AG09319 (cell line): ENCODE results near the gene NR2E3.

Experiments used
- DNase-seq: peaks from one replicate; pipeline ENCODE4 v3.0.0-alpha.2; 2010; ENCODE audit warnings: low read depth; ENCODE audit errors: extremely low read depth
- TF ChIP-seq, protein P1 (sequence below): IDR thresholded peaks from 2 replicates; pipeline ENCODE4 v1.5.1; 2011; ENCODE audit warnings: low read depth, mild to moderate bottlenecking, inconsistent platforms, low read length, moderate library complexity

Gene NR2E3

DNA sequence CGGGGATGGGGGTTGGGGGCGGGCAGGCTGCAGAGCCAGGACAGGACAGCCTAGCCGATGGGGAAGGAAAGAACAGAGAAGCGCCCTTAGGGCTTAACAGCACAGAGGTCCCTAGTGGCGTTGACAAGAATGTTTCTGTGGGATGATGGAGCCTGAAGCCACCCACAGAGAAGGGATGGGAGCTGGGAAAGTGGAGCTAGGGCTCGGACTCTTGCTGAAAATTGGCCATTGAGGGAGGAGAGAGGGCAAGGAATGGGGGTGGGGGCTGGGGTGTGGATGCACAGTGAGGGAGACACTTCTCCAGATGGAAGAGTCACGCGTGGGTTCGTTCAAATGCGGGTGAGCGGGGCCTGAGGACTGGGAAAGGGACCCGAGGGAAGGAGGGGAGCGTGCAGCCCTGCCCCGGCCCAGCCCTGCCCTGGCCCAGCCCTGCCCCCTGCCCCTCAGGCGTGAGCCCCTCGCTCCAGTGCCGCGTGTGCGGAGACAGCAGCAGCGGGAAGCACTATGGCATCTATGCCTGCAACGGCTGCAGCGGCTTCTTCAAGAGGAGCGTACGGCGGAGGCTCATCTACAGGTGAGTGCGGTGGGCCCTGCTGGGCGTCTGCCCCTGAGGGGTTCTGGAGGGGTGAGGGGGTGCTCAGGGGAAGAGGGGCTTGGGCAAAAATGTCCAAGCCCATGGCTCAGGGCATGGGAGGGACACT is 832 bp downstream of the NR2E3 start:
- TF ChIP-seq, protein P1, sequence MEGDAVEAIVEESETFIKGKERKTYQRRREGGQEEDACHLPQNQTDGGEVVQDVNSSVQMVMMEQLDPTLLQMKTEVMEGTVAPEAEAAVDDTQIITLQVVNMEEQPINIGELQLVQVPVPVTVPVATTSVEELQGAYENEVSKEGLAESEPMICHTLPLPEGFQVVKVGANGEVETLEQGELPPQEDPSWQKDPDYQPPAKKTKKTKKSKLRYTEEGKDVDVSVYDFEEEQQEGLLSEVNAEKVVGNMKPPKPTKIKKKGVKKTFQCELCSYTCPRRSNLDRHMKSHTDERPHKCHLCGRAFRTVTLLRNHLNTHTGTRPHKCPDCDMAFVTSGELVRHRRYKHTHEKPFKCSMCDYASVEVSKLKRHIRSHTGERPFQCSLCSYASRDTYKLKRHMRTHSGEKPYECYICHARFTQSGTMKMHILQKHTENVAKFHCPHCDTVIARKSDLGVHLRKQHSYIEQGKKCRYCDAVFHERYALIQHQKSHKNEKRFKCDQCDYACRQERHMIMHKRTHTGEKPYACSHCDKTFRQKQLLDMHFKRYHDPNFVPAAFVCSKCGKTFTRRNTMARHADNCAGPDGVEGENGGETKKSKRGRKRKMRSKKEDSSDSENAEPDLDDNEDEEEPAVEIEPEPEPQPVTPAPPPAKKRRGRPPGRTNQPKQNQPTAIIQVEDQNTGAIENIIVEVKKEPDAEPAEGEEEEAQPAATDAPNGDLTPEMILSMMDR = no peak
- DNase-seq = no peak

DNA sequence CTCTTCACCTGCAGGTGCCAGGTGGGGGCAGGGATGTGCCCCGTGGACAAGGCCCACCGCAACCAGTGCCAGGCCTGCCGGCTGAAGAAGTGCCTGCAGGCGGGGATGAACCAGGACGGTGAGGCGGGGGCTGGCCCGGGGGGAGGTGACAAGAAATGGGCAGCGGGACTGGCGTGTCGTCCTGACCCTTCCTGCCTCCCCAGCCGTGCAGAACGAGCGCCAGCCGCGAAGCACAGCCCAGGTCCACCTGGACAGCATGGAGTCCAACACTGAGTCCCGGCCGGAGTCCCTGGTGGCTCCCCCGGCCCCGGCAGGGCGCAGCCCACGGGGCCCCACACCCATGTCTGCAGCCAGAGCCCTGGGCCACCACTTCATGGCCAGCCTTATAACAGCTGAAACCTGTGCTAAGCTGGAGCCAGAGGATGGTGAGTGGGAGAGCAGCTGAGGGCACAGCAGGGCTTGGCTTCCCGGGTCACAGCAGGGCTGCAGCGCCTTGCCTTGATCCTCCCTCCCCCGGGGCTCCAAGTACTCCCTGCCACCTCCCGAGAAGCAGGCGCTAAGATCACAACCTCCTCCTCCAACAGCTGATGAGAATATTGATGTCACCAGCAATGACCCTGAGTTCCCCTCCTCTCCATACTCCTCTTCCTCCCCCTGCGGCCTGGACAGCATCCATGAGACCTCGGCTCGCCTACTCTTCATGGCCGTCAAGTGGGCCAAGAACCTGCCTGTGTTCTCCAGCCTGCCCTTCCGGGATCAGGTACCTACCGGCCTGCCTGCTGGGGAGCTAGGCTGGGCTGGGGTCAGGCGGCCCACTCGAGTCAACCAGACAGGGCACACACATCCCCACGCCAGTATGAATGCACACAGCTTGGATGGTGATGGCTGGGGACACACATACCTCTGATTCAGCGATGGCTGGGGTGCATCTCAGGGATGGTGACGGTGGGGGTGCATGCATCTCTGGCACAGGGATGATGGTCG is 1.7 kb downstream of the NR2E3 start:
- no peak for DNase-seq
- TF ChIP-seq, protein P1 = no peak

DNA sequence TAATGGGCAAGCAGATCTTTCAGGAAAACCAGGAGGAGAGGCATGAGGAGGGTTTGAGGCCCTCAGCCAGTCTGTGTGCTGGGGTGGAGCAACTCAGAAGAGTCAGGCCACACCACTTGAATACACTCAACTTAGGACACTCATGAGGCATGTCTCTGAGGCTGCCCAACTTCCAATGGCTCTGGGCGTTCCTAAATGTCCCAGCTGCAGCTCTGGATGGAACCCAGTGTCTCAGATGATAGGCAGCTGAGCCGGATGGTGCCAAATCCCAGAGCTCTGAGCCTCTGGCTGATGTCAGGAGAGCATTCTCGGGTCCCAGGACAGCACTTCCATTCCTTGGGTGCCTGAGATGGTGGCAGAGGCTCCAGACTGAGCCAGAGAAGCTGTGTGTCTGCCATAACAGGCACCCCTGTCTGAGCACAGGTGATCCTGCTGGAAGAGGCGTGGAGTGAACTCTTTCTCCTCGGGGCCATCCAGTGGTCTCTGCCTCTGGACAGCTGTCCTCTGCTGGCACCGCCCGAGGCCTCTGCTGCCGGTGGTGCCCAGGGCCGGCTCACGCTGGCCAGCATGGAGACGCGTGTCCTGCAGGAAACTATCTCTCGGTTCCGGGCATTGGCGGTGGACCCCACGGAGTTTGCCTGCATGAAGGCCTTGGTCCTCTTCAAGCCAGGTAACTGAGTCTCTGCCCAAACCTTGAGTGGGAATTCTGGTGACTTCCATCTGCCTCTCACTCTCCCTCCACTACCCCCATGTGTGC is 2.8 kb downstream of the NR2E3 start:
- no peak for DNase-seq
- TF ChIP-seq, protein P1 = no peak

DNA sequence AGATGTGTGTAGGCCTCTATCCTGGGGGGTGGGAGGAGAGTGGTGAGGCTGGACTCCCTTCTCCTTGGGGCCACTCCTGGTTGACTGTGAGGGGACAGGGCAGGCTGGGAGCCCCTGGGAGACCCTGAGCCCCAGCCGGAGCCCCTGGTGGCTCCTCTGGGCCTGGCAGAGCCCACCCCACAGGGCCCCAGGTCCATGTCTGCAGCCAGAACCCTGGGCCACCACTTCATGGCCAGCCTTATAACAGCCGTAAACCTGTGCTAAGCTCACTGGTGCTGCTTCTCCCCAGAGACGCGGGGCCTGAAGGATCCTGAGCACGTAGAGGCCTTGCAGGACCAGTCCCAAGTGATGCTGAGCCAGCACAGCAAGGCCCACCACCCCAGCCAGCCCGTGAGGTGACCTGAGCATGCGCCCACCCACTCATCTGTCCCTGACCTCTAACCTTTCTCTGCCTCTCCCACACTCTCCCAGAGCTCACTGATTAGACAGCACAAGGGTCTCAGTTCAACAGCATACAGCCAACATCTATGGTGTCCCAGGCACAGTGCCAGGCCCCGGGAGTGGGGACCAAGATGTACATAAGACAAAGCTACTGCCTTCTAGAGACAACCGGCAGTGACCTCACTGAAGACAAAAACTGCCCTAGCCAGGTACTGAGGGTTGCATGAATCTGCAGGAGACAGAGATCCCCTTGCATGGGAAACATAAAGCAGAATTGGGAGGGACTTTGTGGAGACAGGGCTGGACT is 3.5 kb downstream of the NR2E3 start:
- TF ChIP-seq, protein P1 = no peak
- DNase-seq = no peak

DNA sequence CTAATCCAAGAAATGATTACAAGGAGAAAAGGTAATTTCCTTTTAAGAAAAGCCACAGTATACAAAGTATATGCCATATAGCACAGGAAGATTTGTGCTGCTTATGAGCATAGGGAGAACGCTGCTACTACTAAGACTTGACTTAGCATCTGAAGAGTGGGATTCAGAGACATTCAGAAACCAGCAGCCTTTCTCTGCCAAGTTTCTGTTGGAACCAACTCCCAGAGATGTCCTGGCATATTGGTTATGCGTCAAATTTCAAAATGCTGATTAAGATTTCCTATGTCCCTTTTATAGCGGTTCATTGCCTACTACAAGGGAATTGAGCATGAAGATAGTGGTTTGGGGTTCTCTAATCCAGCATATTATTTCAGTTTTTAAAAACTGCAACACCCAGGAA is 4.9 kb downstream of the NR2E3 start:
- no peak for DNase-seq
- TF ChIP-seq, protein P1 = no peak

DNA sequence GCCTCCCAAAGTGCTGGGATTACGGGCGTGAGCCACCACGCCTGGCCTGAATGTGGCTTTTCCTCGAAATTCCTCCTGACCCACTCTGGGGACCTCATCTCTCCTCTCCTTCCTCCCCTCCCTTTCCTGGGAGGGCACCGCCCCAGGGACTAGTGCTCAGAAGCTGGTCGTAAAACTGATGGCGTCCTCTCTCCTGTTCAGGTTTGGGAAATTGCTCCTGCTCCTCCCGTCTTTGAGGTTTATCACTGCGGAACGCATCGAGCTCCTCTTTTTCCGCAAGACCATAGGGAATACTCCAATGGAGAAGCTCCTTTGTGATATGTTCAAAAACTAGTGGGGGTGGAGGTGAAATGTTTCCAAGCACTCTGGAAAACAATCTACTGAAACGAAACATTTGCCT is 7.0 kb downstream of the NR2E3 start:
- no peak for DNase-seq
- TF ChIP-seq, protein P1 = no peak
